Upper lobe of left lung (tissue), 6 donors: ENCODE results near the gene PLXNA2. TPM values are rescaled to one million over a fixed set of nuclear protein-coding genes. Genes with fewer than 3 reads are reported as not detected.
A peak's percentile ranks its signal among the peaks of the same experiment; 100 is the strongest.

Source experiments
- ATAC-seq, 2 donors: fragments of 200-7000 bp; cut with Tn5 transposase; one replicate each; pipeline ENCODE4 v1.9.1; 2022; ENCODE audit warnings: mild to moderate bottlenecking in 2 of 2, moderate library complexity in 2 of 2; ENCODE audit not compliant: low FRiP score in 2 of 2
- DNase-seq, 2 donors: peaks; one replicate each; pipeline ENCODE4 v3.0.0-alpha.2; 2019 to 2020
- H3K27ac ChIP-seq, 4 donors: fragments of 200-600 bp; sonication (generic); one replicate each; pipeline ENCODE4 v1.5.1; 2016 to 2019
- H3K27me3 ChIP-seq, 4 donors: fragments of 200-600 bp; sonication (generic); one replicate each; pipeline ENCODE4 v1.5.1; 2017 to 2019
- H3K36me3 ChIP-seq, 4 donors: fragments of 200-600 bp; sonication (generic); one replicate each; pipeline ENCODE4 v1.5.1; 2016 to 2019
- H3K4me1 ChIP-seq, 4 donors: fragments of 200-600 bp; sonication (generic); one replicate each; pipeline ENCODE4 v1.5.1; 2018 to 2019
- H3K4me3 ChIP-seq, 4 donors: fragments of 200-600 bp; sonication (generic); one replicate each; pipeline ENCODE4 v1.5.1; 2017 to 2019; ENCODE audit warnings: mild to moderate bottlenecking in 2 of 4, moderate library complexity in 1 of 4
- H3K9me3 ChIP-seq, 4 donors: fragments of 200-600 bp; sonication (generic); one replicate each; pipeline ENCODE4 v1.5.1; 2018 to 2019
- CTCF ChIP-seq, 6 experiments: fragments of 450-650 bp in 4 of 6; fragments of 200-600 bp in 2 of 6; sonication (generic) in 2 of 6; IDR thresholded peaks; one replicate each; pipeline ENCODE4 v1.5.1; 2016 to 2019; ENCODE audit warnings: antibody characterized with exemption in 6 of 6
- EP300 ChIP-seq, 4 donors: sonication (generic); formaldehyde crosslinking; IDR thresholded peaks; one replicate each; pipeline ENCODE4 v1.5.1; 2017; ENCODE audit warnings: antibody characterized with exemption in 4 of 4, control low read depth in 2 of 4
- POLR2A ChIP-seq, 4 donors: fragments of 450-650 bp; IDR thresholded peaks; one replicate each; pipeline ENCODE4 v1.5.1; 2016 to 2017; ENCODE audit warnings: antibody characterized with exemption in 4 of 4, mild to moderate bottlenecking in 2 of 4
- POLR2AphosphoS5 ChIP-seq, 2 donors: sonication (generic); formaldehyde crosslinking; IDR thresholded peaks; one replicate each; pipeline ENCODE4 v1.5.1; 2017; ENCODE audit warnings: antibody characterized with exemption in 2 of 2
- WGBS, 2 donors: methylation state at CpG; one replicate each; pipeline ENCODE4 v1.1.5; 2017 to 2018; 5-methylcytosine and 5-hydroxymethylcytosine counted together
- total RNA-seq, 6 donors: library from RNA; depleted of rRNA in 4 of 6; stranded (reverse); fragments of >200 nt in 4 of 6; gene quantifications; one replicate each; pipeline versions ENCODE4 v1.1.0 to v1.2.1, GENCODE V29; 2016 to 2021
- donor health status: DM: no; HTN: no; CAD: no; lungs with moderate emphysema.
- donor health status: DM: no; HTN: yes; CAD: no; lungs with severe emphysema.

PLXNA2 gene
- total RNA-seq, 6 donors from 2014 or later, result 77.5 to 150 (median 101) TPM

- Histone ChIP-seq H3K27ac (peak overlapping the region in 1 of 4 donors; percentile 32), H3K27me3 (no peaks in the 10 kb centered on the region), H3K4me3 (no peak overlapping the region), H3K36me3 (no peaks in the 10 kb centered on the region), H3K9me3 (no peaks in the 10 kb centered on the region), H3K4me1 (peaks cover 22 to 72% (median 34%) of the 10 kb centered on the region in 4 donors)
- TF ChIP-seq POLR2A (IDR thresholded peaks at IDR 0.05) (no peak), EP300 (IDR thresholded peaks at IDR 0.05) (no peak), POLR2AphosphoS5 (IDR thresholded peaks at IDR 0.05) (no peak), CTCF (IDR thresholded peaks at IDR 0.05) (no peak)
- ATAC-seq, result peak; percentile 30 to 56
- peak in 1 of 2 donors; percentile 63 for DNase-seq
- 69 to 83% methylated on average over 4 of the region's 4 CpGs for WGBS, 2 donors
These were observed 77.6 kb downstream of the PLXNA2 start for GRCh38 chr1:208166340-208167138.

GRCh38 chr1:208165659-208166058 is 78.5 kb downstream of the PLXNA2 start:
- ATAC-seq (peak in 1 of 2 donors; percentile 71), DNase-seq (no peak)
- 91 to 93% methylated on average over 6 of the region's 6 CpGs for WGBS, 2 donors
- no peaks in the 10 kb centered on the region for H3K27me3 ChIP-seq
- no peaks in the 10 kb centered on the region for H3K9me3 ChIP-seq
- H3K4me1 ChIP-seq, result peaks cover 22 to 77% (median 40%) of the 10 kb centered on the region in 4 donors
- H3K36me3 ChIP-seq, result no peaks in the 10 kb centered on the region
- H3K27ac ChIP-seq, result no peak overlapping the region
- H3K4me3 ChIP-seq, result no peak overlapping the region
- TF ChIP-seq EP300 (IDR thresholded peaks at IDR 0.05) (no peak), CTCF (IDR thresholded peaks at IDR 0.05) (no peak), POLR2AphosphoS5 (IDR thresholded peaks at IDR 0.05) (no peak), POLR2A (IDR thresholded peaks at IDR 0.05) (no peak)

GRCh38 chr1:208164609-208165008 is 79.6 kb downstream of the PLXNA2 start:
- DNase-seq (no peak), ATAC-seq (no peak)
- peak overlapping the region in 2 of 4 donors; percentile 8 to 9 for H3K27ac ChIP-seq
- no peaks in the 10 kb centered on the region for H3K9me3 ChIP-seq
- H3K4me3 ChIP-seq, result no peak overlapping the region
- 55 to 57% methylated on average over 12 of the region's 12 CpGs for WGBS, 2 donors
- TF ChIP-seq POLR2AphosphoS5 (IDR thresholded peaks at IDR 0.05) (no peak), CTCF (IDR thresholded peaks at IDR 0.05) (no peak), EP300 (IDR thresholded peaks at IDR 0.05) (no peak), POLR2A (IDR thresholded peaks at IDR 0.05) (no peak)
- H3K4me1 ChIP-seq, result peaks cover 27 to 81% (median 47%) of the 10 kb centered on the region in 4 donors
- H3K36me3 ChIP-seq, result no peaks in the 10 kb centered on the region
- H3K27me3 ChIP-seq, result no peaks in the 10 kb centered on the region

- DNase-seq (no peak), ATAC-seq (no peak)
- H3K4me1 ChIP-seq, result peaks cover 35 to 82% (median 55%) of the 10 kb centered on the region in 4 donors
- no peak overlapping the region for H3K4me3 ChIP-seq
- no peaks in the 10 kb centered on the region for H3K36me3 ChIP-seq
- peak overlapping the region; percentile 0 to 41 (median 18) for H3K27ac ChIP-seq
- no peaks in the 10 kb centered on the region for H3K27me3 ChIP-seq
- TF ChIP-seq POLR2A (IDR thresholded peaks at IDR 0.05), result no peak
- no peak for TF ChIP-seq CTCF (IDR thresholded peaks at IDR 0.05)
- TF ChIP-seq POLR2AphosphoS5 (IDR thresholded peaks at IDR 0.05), result no peak
- TF ChIP-seq EP300 (IDR thresholded peaks at IDR 0.05), result no peak
- 100% methylated on average over 1 of the region's 1 CpG for WGBS, 2 donors
- no peaks in the 10 kb centered on the region for H3K9me3 ChIP-seq
These were observed 80.6 kb downstream of the PLXNA2 start for GRCh38 chr1:208163539-208163938.
